Measurements from ENCODE around the gene MORN1.
A peak's percentile ranks its signal among the peaks of the same experiment; 100 is the strongest.

The MORN1 gene

GRCh38 chr1:2311184-2312032, 79.9 kb downstream of the MORN1 start:
- Histone ChIP-seq H3K4me1 (ENCODE audit: control insufficient read depth in 2 of 2, insufficient read depth in 1 of 2, low read depth in 1 of 2, low read length in 2 of 2) (peaks cover 37 to 44% of the 10 kb centered on the region in 2 donors), H3K79me1 (ENCODE audit: low read depth, low read length) (peaks cover 10% of the 10 kb centered on the region), H2AK5ac (ENCODE audit: low read depth, low read length) (peak overlapping the region; percentile 99), H2BK12ac (ENCODE audit: low read length) (peak overlapping the region; percentile 90), H2BK120ac (ENCODE audit: low read depth, low read length) (peak overlapping the region; percentile 81), H4K91ac (ENCODE audit: low read depth, low read length, poor library complexity) (peak overlapping the region; percentile 92), H3K27ac (replicated peaks; ENCODE audit: low read length) (no peak overlapping the region), H2AFZ (ENCODE audit: low read length) (no peak overlapping the region), H3K23ac (ENCODE audit: low read depth, low read length, poor library complexity) (peak overlapping the region; percentile 85), H3K4ac (ENCODE audit: low read length) (peak overlapping the region; percentile 93), H3K18ac (ENCODE audit: low read length) (peak overlapping the region; percentile 97), H4K8ac (ENCODE audit: low read depth, low read length) (no peak overlapping the region), H3K14ac (ENCODE audit: low read length) (peak overlapping the region; percentile 94), H3K9me3 (replicated peaks in 1 of 2; ENCODE audit: control insufficient read depth in 2 of 2, insufficient read depth in 1 of 2, low read depth in 1 of 2, low read length in 2 of 2) (no peaks in the 10 kb centered on the region), H3K4me3 (ENCODE audit: low read length in 2 of 2) (no peak overlapping the region), H3K27me3 (ENCODE audit: control insufficient read depth in 3 of 3, insufficient read depth in 3 of 3, low read depth in 1 of 3, low read length in 3 of 3) (no peaks in the 10 kb centered on the region), H2BK5ac (ENCODE audit: low read length) (peak overlapping the region; percentile 87), H3K4me2 (ENCODE audit: insufficient read depth, low read length, poor library complexity, severe bottlenecking) (no peak overlapping the region), H2BK15ac (ENCODE audit: low read length) (peak overlapping the region; percentile 98), H3K36me3 (replicated peaks in 1 of 2; ENCODE audit: control insufficient read depth in 2 of 2, insufficient read depth in 2 of 2, low read length in 2 of 2) (peaks cover 16 to 28% of the 10 kb centered on the region in 2 donors), H3K9ac (ENCODE audit: low read depth, low read length, poor library complexity) (peak overlapping the region; percentile 70)
- WGBS, 2 donors (ENCODE audit: extremely low coverage in 2 of 2, insufficient read length in 2 of 2, insufficient replicate concordance in 1 of 2): no CpG with 5 or more reads among the region's 21 CpGs
- DNase-seq (ENCODE audit: low spot score): no peak

- Histone ChIP-seq H3K4me2 (ENCODE audit: insufficient read depth, low read length, poor library complexity, severe bottlenecking) (no peak overlapping the region), H3K79me1 (ENCODE audit: low read depth, low read length) (peaks cover 17% of the 10 kb centered on the region), H3K9ac (ENCODE audit: low read depth, low read length, poor library complexity) (peak overlapping the region; percentile 70), H3K18ac (ENCODE audit: low read length) (peak overlapping the region; percentile 97), H3K4ac (ENCODE audit: low read length) (no peak overlapping the region), H2BK12ac (ENCODE audit: low read length) (no peak overlapping the region), H3K4me3 (ENCODE audit: low read length in 2 of 2) (no peak overlapping the region), H3K23ac (ENCODE audit: low read depth, low read length, poor library complexity) (peak overlapping the region; percentile 96), H3K9me3 (replicated peaks in 1 of 2; ENCODE audit: control insufficient read depth in 2 of 2, insufficient read depth in 1 of 2, low read depth in 1 of 2, low read length in 2 of 2) (no peaks in the 10 kb centered on the region), H3K27ac (replicated peaks; ENCODE audit: low read length) (peak overlapping the region; percentile 51), H2AK5ac (ENCODE audit: low read depth, low read length) (peak overlapping the region; percentile 99), H2BK5ac (ENCODE audit: low read length) (peak overlapping the region; percentile 87), H3K4me1 (ENCODE audit: control insufficient read depth in 2 of 2, insufficient read depth in 1 of 2, low read depth in 1 of 2, low read length in 2 of 2) (peaks cover 28 to 35% of the 10 kb centered on the region in 2 donors), H2AFZ (ENCODE audit: low read length) (no peak overlapping the region), H4K91ac (ENCODE audit: low read depth, low read length, poor library complexity) (no peak overlapping the region), H3K36me3 (replicated peaks in 1 of 2; ENCODE audit: control insufficient read depth in 2 of 2, insufficient read depth in 2 of 2, low read length in 2 of 2) (peaks cover 21 to 35% of the 10 kb centered on the region in 2 donors), H4K8ac (ENCODE audit: low read depth, low read length) (no peak overlapping the region), H3K14ac (ENCODE audit: low read length) (peak overlapping the region; percentile 94), H3K27me3 (ENCODE audit: control insufficient read depth in 3 of 3, insufficient read depth in 3 of 3, low read depth in 1 of 3, low read length in 3 of 3) (no peaks in the 10 kb centered on the region), H2BK15ac (ENCODE audit: low read length) (peak overlapping the region; percentile 98), H2BK120ac (ENCODE audit: low read depth, low read length) (peak overlapping the region; percentile 47)
- DNase-seq (ENCODE audit: low spot score): no peak
- WGBS, 2 donors (ENCODE audit: extremely low coverage in 2 of 2, insufficient read length in 2 of 2, insufficient replicate concordance in 1 of 2): no CpG with 5 or more reads among the region's 28 CpGs
These were observed 80.8 kb downstream of the MORN1 start for GRCh38 chr1:2310332-2311183.

- Histone ChIP-seq H2AK5ac (ENCODE audit: low read depth, low read length) (no peak overlapping the region), H3K4ac (ENCODE audit: low read length) (no peak overlapping the region), H4K8ac (ENCODE audit: low read depth, low read length) (no peak overlapping the region), H3K27me3 (ENCODE audit: control insufficient read depth in 3 of 3, insufficient read depth in 3 of 3, low read depth in 1 of 3, low read length in 3 of 3) (no peaks in the 10 kb centered on the region), H3K18ac (ENCODE audit: low read length) (no peak overlapping the region), H3K14ac (ENCODE audit: low read length) (no peak overlapping the region), H3K79me1 (ENCODE audit: low read depth, low read length) (peaks cover 23% of the 10 kb centered on the region), H3K36me3 (replicated peaks in 1 of 2; ENCODE audit: control insufficient read depth in 2 of 2, insufficient read depth in 2 of 2, low read length in 2 of 2) (peaks cover 36 to 52% of the 10 kb centered on the region in 2 donors), H2BK15ac (ENCODE audit: low read length) (no peak overlapping the region), H2BK120ac (ENCODE audit: low read depth, low read length) (no peak overlapping the region), H3K23ac (ENCODE audit: low read depth, low read length, poor library complexity) (no peak overlapping the region), H3K9me3 (replicated peaks in 1 of 2; ENCODE audit: control insufficient read depth in 2 of 2, insufficient read depth in 1 of 2, low read depth in 1 of 2, low read length in 2 of 2) (no peaks in the 10 kb centered on the region), H2BK12ac (ENCODE audit: low read length) (no peak overlapping the region), H3K9ac (ENCODE audit: low read depth, low read length, poor library complexity) (no peak overlapping the region), H4K91ac (ENCODE audit: low read depth, low read length, poor library complexity) (no peak overlapping the region), H2AFZ (ENCODE audit: low read length) (no peak overlapping the region), H2BK5ac (ENCODE audit: low read length) (peak overlapping the region; percentile 9), H3K4me3 (ENCODE audit: low read length in 2 of 2) (no peak overlapping the region), H3K4me1 (ENCODE audit: control insufficient read depth in 2 of 2, insufficient read depth in 1 of 2, low read depth in 1 of 2, low read length in 2 of 2) (peaks cover 22 to 27% of the 10 kb centered on the region in 2 donors), H3K27ac (replicated peaks; ENCODE audit: low read length) (no peak overlapping the region), H3K4me2 (ENCODE audit: insufficient read depth, low read length, poor library complexity, severe bottlenecking) (no peak overlapping the region)
- DNase-seq (ENCODE audit: low spot score): no peak
- no CpG with 5 or more reads among the region's 20 CpGs for WGBS, 2 donors (ENCODE audit: extremely low coverage in 2 of 2, insufficient read length in 2 of 2, insufficient replicate concordance in 1 of 2)
These were observed 82.5 kb downstream of the MORN1 start for GRCh38 chr1:2308844-2309243.

GRCh38 chr1:2307972-2308371, 83.4 kb downstream of the MORN1 start:
- Histone ChIP-seq H2BK12ac (ENCODE audit: low read length) (no peak overlapping the region), H3K36me3 (replicated peaks in 1 of 2; ENCODE audit: control insufficient read depth in 2 of 2, insufficient read depth in 2 of 2, low read length in 2 of 2) (peaks cover 37 to 61% of the 10 kb centered on the region in 2 donors)

More at GRCh38 chr1:2307972-2308371, 83.4 kb downstream of the MORN1 start:
- Histone ChIP-seq H3K4ac (ENCODE audit: low read length) (no peak overlapping the region), H3K9ac (ENCODE audit: low read depth, low read length, poor library complexity) (no peak overlapping the region), H2AK5ac (ENCODE audit: low read depth, low read length) (no peak overlapping the region), H4K91ac (ENCODE audit: low read depth, low read length, poor library complexity) (no peak overlapping the region), H3K23ac (ENCODE audit: low read depth, low read length, poor library complexity) (no peak overlapping the region), H3K4me3 (ENCODE audit: low read length in 2 of 2) (no peak overlapping the region), H3K27me3 (ENCODE audit: control insufficient read depth in 3 of 3, insufficient read depth in 3 of 3, low read depth in 1 of 3, low read length in 3 of 3) (no peaks in the 10 kb centered on the region), H3K4me1 (ENCODE audit: control insufficient read depth in 2 of 2, insufficient read depth in 1 of 2, low read depth in 1 of 2, low read length in 2 of 2) (peaks cover 19% of the 10 kb centered on the region in 2 donors), H3K18ac (ENCODE audit: low read length) (no peak overlapping the region), H2BK5ac (ENCODE audit: low read length) (no peak overlapping the region), H3K27ac (replicated peaks; ENCODE audit: low read length) (no peak overlapping the region), H2BK15ac (ENCODE audit: low read length) (no peak overlapping the region), H4K8ac (ENCODE audit: low read depth, low read length) (no peak overlapping the region), H3K9me3 (replicated peaks in 1 of 2; ENCODE audit: control insufficient read depth in 2 of 2, insufficient read depth in 1 of 2, low read depth in 1 of 2, low read length in 2 of 2) (no peaks in the 10 kb centered on the region), H3K14ac (ENCODE audit: low read length) (no peak overlapping the region), H3K4me2 (ENCODE audit: insufficient read depth, low read length, poor library complexity, severe bottlenecking) (no peak overlapping the region), H2BK120ac (ENCODE audit: low read depth, low read length) (no peak overlapping the region), H2AFZ (ENCODE audit: low read length) (no peak overlapping the region), H3K79me1 (ENCODE audit: low read depth, low read length) (peaks cover 26% of the 10 kb centered on the region)
- DNase-seq (ENCODE audit: low spot score): no peak
- WGBS, 2 donors (ENCODE audit: extremely low coverage in 2 of 2, insufficient read length in 2 of 2, insufficient replicate concordance in 1 of 2): no CpG with 5 or more reads among the region's 15 CpGs
